Measurements from ENCODE around the gene FCAMR.

Gene FCAMR

DNA sequence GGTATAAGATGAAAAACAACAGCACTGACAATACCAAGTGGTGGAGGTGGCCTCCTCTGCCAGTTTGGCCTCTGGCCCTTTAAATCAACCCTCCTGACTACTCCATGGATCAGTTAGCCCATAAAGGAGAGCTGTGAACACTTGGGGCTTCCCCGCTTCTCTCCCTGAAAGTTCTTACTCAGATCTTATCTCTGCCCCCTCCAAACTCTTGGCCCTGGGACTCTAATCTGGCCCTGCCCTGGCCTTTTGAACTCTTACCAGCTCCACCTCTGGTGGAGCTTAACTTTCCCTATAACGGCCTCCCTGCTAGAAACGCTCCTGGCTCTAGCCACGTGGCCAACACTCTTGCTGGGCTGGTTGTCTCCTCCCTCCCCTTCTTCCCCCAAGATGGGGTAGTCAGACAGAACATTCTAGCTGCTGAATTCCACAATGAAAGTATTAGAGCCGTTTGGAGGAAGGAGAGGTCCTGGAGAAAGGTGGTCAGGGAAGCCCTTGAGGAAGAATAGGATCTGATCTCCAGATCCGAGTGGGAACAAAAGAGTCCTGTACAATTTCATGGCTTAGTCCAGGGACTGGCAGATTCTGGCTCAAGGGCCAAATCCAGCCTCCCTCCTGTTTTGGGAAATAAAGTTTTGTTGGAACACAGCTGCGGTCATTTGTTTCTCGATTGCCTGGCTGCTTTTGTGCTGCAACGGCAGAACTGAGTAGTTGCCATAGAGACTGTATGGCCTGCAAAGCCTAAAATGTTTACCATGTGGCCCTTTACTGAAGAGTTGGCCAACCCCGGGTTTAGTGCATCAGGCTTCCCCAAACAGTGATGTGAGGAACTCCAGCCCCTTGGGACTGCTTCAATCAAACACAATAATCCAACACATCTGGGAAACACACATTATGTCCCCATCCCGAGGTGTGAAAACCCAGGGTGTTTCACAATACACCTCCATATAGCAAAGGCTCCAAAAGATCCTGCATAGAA, 14.5 kb downstream of the FCAMR start:
- DNase-seq = peak; percentile 34

- no peak for DNase-seq
Measured at GRCh38 chr1:206954459-206955342, 15.6 kb downstream of the FCAMR start.

- no peak for DNase-seq
Measured at GRCh38 chr1:206953626-206954025, 16.6 kb downstream of the FCAMR start.

- DNase-seq = no peak
Measured at GRCh38 chr1:206953126-206953525, 17.1 kb downstream of the FCAMR start.

DNA sequence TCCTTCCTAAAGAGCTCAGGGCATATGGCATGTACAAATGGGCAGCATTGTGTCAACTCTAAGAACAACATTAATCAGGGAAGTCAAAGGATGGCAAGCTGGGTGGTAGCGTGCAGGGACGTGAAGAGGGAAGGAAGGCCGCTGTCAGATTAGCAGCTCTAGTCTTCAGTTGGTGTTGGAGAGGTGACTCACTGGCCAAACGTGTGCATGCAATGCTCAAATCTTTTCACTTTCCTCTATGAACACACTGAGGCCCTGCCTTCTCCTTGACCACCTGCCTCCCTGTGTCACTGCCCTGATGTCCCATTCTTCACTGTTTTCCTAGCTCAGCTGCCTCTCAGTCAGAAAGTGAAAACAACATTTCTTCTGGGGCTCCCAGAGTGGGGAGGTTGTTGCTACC, 18.1 kb downstream of the FCAMR start:
- DNase-seq = no peak

DNA sequence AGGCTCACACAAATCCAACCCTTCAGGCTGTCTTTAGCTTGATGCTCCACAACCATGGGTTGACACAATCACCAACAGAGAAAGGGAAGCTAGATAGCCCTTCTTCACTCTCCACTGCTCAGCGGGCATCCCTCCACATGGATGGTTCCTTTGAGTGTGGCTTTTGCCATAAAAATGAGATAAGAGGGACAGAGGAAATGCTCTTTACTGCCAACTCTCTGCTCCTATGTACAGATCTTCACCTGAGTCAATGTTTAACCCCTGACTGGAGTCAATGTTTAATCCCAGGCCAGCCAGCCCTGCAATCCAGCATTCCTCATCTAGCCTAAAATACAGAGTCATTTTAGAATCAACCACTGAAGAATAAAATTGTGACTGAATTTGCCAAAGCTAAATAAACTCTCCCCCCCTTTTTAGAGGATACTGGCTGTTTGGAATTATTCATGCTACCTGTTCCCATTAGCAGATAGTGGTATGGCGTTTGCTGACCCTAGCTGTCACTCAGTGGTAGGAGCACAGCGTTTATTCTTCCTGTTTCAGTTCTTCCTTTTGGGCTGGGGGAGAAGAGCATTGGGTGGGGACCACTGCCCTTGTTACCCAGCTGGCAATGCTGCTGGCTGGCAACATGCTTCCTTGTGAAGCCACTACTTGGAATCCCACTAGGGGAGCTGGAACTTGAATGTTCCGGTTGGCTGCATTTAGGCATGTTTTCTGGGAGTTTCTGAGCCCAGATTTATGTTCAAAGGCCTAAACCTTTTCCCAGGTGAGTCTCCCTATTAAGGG, 18.8 kb downstream of the FCAMR start:
- no peak for DNase-seq

GRCh38 chr1:206949641-206950040, 20.6 kb downstream of the FCAMR start:
- no peak for DNase-seq

DNA sequence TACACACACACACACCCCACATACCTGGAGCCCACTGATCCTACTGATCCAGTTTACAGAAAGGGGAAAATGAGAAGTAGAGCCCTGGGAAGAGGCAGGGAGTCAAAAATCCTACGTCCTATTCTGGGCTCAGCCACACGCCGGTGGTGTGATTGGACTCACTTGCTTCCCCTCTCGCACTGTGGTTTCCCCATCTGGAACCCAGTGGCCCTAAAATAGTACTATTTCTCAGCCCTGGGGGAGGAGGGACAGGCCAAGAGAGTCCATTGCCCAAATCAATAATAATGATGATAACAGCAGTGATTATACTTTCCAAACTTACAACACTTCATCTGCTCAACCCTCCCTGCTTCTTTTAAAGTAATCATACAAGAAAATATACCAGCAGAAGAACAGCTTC, 21.1 kb downstream of the FCAMR start:
- DNase-seq = no peak

DNA sequence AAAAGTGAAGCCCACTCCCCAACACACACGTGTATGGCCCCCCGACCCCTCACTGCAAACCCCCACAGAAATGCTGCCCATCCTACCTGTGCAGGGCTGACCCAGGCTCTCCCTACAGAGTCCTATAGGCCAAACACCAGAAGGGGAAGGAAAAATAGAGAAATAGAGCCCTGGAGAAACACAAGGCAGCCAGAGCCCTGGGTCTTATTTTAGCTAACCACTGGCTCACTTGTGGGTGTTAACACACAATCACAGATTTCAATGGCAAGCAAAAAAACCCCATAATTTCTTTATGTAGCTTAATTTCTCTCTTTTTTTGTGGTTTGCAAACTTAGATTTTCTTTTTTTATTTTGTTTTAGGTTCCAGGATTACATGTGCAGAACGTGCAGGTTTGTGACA, 23.0 kb downstream of the FCAMR start:
- no peak for DNase-seq

- DNase-seq = no peak
Measured at GRCh38 chr1:206946261-206946660, 24.0 kb downstream of the FCAMR start, which contains the start of gene PIGR. PIGR (minus strand) TSS chr1:206946466; CDS start chr1:206940531, 5,935 bp downstream.

- DNase-seq = no peak
Measured at GRCh38 chr1:206945779-206946178, 24.5 kb downstream of the FCAMR start.

DNA sequence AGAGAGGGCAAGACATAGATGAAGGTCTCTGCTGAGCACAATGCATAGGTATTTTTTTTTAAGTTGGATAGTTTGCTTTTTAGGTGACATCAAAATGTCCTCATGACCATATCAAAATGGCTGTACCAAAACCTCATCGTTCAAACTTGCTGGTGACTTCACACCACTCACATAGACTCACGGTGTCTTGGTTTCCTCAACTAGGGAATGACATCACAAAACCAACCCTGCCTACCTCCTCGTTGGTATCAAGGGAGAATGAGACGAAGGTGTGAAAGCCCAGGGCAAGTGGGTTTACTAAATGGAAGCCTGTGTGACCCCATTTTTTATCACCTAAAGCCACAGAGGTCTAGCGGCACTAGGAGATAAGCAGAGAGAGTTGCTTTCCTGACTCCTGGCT, 25.6 kb downstream of the FCAMR start:
- DNase-seq = no peak

DNA sequence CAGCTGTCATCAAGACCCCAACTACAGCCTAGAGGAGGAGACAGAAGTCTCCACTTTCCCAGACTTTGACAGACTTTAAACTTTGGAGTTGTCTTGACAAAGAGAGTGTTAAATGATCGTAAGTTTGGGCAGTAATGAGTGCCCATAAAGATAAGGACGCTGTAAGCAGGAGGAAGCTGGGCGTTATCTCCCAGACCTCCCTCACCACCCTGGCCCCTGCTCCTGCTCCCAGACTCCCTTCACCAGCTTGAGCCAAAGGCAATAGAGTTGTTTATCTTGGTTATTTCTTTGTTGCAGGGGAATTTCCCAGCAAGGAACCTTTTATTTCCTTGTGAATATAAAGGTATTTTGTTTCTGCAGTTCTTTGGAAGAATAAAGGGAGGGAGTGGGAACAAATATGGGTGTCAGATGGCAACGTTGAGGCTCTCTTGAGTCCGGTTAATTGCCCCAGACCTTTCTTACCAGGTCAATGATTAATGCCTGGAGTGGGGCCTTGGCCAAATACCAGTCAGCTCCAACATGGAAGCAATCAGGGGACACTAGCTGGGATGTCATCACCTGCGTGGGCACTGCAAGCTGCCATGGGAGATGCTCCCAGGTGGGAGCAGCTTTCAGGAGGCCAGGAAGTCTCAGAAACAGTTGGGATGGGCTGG, 28.4 kb downstream of the FCAMR start:
- no peak for DNase-seq

GRCh38 chr1:206940588-206940936, 29.7 kb downstream of the FCAMR start:
- DNase-seq = no peak

DNA sequence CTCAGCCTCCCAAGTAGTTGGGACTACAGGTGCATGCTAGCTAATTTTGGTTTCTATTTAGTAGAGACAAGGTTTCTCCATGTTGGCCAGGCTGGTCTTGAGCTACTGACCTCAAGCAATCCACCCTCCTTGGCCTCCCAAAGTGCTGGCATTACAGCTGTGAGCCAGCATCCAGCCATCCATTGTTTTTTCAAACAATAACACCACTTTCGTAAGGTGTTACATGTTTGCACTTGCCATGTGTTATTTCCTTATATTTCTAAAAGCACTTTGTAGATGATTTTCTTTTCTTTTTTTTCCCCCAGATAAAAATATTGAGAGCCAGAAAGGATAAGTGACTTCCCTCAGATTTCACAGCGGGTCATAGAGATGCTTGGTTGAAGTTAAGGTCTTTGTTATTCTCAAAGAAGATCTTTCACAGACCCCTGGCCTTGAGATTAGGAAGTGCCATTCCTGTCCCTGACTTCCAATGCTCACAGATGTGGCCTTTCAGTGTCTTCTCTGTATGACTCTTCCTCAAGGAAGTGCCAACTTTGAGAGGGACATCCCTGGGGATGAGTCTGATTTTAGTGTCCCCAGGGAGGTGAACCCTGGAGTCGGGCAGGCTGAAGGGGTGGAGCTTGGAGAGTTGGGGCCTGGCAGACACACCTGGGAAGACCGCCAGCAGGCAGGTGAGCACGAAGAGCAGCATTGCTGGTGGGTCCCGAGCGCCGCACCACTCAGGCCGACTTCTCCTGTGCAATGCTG, 30.2 kb downstream of the FCAMR start:
- DNase-seq = no peak

- DNase-seq = no peak
Measured at GRCh38 chr1:206939131-206939530, 31.1 kb downstream of the FCAMR start.

DNA sequence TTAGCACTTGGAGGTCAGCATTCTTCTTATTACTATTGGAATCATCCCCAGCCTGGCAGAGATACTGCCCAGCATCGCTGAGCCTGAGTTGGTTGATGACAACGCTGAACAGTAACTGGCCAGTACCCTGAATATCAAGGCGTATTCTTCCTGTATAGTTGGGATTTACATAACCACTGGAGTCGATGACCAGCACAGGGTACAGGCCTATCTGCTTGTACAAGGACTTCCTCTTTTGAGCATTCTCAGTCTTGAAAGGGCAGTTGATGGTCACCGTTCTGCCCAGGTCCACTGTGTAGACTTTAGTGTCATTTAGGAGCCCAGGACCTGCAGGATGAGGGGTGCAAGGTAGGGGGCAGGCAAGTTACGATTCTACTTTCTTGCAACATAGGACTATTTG, 32.8 kb downstream of the FCAMR start:
- no peak for DNase-seq

- peak; percentile 52 for DNase-seq
Measured at GRCh38 chr1:206935491-206936067, 34.7 kb downstream of the FCAMR start.

DNA sequence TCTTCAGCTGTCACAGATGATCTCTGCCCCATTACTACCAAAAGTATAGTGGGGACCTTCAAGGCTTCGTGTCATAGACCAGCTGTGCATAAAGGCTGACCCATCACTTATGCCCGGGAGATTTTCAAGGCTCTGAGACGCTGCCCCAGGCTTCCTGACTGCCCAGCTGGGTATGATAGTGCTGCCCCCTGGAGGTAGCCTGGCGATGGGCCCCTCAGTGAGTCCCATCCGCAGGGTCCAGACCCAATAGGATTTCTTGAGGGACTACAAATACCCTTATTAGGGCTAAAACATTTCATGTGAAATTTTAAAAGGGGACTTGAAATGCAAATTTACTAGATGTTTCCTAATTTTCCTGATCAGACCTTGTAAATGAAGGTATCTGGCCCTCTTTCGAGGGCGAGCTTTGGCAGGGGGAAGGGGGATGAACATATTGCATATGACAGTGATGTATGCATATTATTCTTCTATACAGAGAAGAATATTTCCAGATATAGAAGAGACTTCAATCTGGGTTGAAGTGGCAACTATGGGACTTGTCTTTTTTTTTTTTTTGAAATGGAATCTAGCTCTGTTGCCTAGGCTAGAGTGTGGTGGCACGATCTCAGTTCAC, 36.8 kb downstream of the FCAMR start:
- peak; percentile 66 for DNase-seq

GRCh38 chr1:206932177-206932576, 38.1 kb downstream of the FCAMR start:
- DNase-seq = no peak

DNA sequence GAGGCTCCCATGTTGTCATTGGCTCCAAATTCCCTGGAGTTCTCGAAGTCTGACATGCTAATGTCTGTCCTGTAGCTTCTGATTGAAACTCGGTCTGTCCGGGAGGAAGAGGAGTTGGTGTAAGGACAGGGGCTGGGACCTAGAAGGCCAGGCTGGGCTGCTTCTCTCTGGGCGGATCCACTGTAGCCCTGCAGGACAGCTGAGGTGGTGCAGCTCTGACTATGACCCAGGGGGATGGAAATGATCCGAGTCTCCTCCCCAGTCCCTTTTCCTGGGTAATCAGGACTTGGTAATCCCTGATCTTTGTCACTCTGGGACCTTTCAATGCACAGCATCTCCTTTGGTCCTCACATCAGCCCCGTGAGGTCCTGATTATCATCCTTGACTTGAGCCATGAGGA, 38.6 kb downstream of the FCAMR start:
- no peak for DNase-seq

Data from activated CD4-positive, alpha-beta T cell treated with anti-CD3 and anti-CD28 coated beads, Interleukin-10, Interleukin-2, amounts not matched to agents 100 ng/mL and 50 ng/mL, durations not matched to agents 16 hours and 8 hours (primary cell).